ENCODE results near the gene ANKS1A. TPM values are rescaled to one million over a fixed set of nuclear protein-coding genes. Genes with fewer than 3 reads are reported as not detected.

ANKS1A gene
- total and polyA plus RNA-seq, 2 experiments from 2014 or later: 12.1 to 31.9 TPM

DNA sequence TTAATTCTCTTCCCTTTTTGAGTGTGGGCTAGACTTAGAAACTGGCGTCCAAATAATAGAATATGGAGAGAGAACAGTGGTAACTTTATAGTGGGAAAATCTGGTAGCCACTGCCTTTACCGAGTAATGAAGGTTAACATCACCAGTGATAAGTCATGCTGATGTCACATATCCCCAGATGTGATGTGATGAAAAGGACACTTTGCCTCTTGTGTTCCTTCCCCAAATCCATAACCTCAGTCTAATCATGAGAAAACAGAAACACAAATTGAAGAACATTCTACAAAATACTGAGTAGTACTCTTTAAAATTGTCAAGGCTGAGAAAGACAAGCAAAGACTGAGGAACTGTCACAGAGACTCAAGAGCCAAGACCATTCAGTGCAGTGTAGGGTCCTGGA lies 17.8 kb downstream of the ANKS1A start:
- Mint-ChIP-seq H3K4me3 (no peak overlapping the region), H3K4me1 (peaks cover 13% of the 10 kb centered on the region), H3K27me3 (ENCODE audit: insufficient read depth, low read depth, poor library complexity) (no peaks in the 10 kb centered on the region), H3K27ac (no peak overlapping the region), H3K9me3 (no peaks in the 10 kb centered on the region; the same call in 2 of the 3 replicates), H3K36me3 (ENCODE audit: low read depth) (no peaks in the 10 kb centered on the region; the same call in 2 of the 3 replicates)
- Histone ChIP-seq H3K4me3 (no peak overlapping the region), H3K27me3 (ENCODE audit: insufficient read depth) (no peaks in the 10 kb centered on the region), H2AFZ (no peak overlapping the region), H3K4me1 (ENCODE audit: insufficient read depth) (no peaks in the 10 kb centered on the region), H3K79me2 (replicated peaks; ENCODE audit: insufficient read depth) (peaks cover 90% of the 10 kb centered on the region), H4K20me1 (replicated peaks; ENCODE audit: insufficient read depth) (peaks cover 34% of the 10 kb centered on the region), H3K4me2 (no peak overlapping the region), H3K27ac (ENCODE audit: low read depth) (no peak overlapping the region), H3K36me3 (ENCODE audit: insufficient read depth) (no peaks in the 10 kb centered on the region), H3K9me2 (ENCODE audit: insufficient read depth) (no peaks in the 10 kb centered on the region), H3F3A (replicated peaks; ENCODE audit: low read depth) (no peaks in the 10 kb centered on the region)
- TF ChIP-seq, protein P1, sequence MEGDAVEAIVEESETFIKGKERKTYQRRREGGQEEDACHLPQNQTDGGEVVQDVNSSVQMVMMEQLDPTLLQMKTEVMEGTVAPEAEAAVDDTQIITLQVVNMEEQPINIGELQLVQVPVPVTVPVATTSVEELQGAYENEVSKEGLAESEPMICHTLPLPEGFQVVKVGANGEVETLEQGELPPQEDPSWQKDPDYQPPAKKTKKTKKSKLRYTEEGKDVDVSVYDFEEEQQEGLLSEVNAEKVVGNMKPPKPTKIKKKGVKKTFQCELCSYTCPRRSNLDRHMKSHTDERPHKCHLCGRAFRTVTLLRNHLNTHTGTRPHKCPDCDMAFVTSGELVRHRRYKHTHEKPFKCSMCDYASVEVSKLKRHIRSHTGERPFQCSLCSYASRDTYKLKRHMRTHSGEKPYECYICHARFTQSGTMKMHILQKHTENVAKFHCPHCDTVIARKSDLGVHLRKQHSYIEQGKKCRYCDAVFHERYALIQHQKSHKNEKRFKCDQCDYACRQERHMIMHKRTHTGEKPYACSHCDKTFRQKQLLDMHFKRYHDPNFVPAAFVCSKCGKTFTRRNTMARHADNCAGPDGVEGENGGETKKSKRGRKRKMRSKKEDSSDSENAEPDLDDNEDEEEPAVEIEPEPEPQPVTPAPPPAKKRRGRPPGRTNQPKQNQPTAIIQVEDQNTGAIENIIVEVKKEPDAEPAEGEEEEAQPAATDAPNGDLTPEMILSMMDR (conservative IDR thresholded peaks at IDR 0.05; ENCODE audit: low read depth in 2 of 2): no peak
- TF ChIP-seq ZNF331 (CRISPR knock-in tag; IDR thresholded peaks at IDR 0.05; ENCODE audit: low read depth): no peak
- TF ChIP-seq, protein P2, sequence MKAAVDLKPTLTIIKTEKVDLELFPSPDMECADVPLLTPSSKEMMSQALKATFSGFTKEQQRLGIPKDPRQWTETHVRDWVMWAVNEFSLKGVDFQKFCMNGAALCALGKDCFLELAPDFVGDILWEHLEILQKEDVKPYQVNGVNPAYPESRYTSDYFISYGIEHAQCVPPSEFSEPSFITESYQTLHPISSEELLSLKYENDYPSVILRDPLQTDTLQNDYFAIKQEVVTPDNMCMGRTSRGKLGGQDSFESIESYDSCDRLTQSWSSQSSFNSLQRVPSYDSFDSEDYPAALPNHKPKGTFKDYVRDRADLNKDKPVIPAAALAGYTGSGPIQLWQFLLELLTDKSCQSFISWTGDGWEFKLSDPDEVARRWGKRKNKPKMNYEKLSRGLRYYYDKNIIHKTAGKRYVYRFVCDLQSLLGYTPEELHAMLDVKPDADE (IDR thresholded peaks at IDR 0.05): no peak
- TF ChIP-seq STAT1 (IDR thresholded peaks at IDR 0.05; ENCODE audit: unreplicated experiment): no peak
- no peak for TF ChIP-seq ZNF114 (CRISPR knock-in tag; IDR thresholded peaks at IDR 0.05)
- TF ChIP-seq EZH2phosphoT487 (IDR thresholded peaks at IDR 0.05; ENCODE audit: unreplicated experiment): no peak
- DNase-seq (ENCODE audit: low spot score) (no peak), ATAC-seq (no peak)

DNA sequence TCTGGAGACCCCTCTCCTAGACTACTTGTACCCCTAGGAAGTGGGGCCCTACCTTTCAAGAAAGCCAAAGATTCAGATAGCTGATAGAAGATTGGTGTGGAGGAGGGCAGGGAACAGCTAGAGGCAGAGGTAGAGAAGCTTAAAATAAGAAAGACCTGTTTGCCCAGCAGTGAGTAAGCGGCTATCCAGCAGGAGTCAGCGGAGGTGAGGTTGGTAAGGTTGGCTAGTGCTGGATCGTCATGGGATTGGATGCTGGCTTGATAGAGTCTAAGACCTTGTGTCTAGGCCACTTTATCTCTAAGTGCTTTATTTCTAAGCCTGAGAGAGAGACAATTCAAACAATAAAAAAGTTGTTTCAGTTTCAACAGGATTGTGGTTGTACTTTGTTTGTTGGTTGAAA lies 19.1 kb downstream of the ANKS1A start:
- Histone ChIP-seq H3F3A (replicated peaks; ENCODE audit: low read depth) (no peaks in the 10 kb centered on the region), H4K20me1 (replicated peaks; ENCODE audit: insufficient read depth) (peaks cover 34% of the 10 kb centered on the region), H3K9me2 (ENCODE audit: insufficient read depth) (no peaks in the 10 kb centered on the region), H3K27me3 (ENCODE audit: insufficient read depth) (no peaks in the 10 kb centered on the region), H2AFZ (no peak overlapping the region), H3K4me2 (no peak overlapping the region), H3K4me3 (no peak overlapping the region), H3K27ac (ENCODE audit: low read depth) (no peak overlapping the region), H3K36me3 (ENCODE audit: insufficient read depth) (no peaks in the 10 kb centered on the region), H3K4me1 (ENCODE audit: insufficient read depth) (no peaks in the 10 kb centered on the region), H3K79me2 (replicated peaks; ENCODE audit: insufficient read depth) (peaks cover 90% of the 10 kb centered on the region)
- TF ChIP-seq, protein P1 (conservative IDR thresholded peaks at IDR 0.05; ENCODE audit: low read depth in 2 of 2): peak; percentile 15 to 48; a peak in 2 of 4 replicates
- TF ChIP-seq, protein P3, sequence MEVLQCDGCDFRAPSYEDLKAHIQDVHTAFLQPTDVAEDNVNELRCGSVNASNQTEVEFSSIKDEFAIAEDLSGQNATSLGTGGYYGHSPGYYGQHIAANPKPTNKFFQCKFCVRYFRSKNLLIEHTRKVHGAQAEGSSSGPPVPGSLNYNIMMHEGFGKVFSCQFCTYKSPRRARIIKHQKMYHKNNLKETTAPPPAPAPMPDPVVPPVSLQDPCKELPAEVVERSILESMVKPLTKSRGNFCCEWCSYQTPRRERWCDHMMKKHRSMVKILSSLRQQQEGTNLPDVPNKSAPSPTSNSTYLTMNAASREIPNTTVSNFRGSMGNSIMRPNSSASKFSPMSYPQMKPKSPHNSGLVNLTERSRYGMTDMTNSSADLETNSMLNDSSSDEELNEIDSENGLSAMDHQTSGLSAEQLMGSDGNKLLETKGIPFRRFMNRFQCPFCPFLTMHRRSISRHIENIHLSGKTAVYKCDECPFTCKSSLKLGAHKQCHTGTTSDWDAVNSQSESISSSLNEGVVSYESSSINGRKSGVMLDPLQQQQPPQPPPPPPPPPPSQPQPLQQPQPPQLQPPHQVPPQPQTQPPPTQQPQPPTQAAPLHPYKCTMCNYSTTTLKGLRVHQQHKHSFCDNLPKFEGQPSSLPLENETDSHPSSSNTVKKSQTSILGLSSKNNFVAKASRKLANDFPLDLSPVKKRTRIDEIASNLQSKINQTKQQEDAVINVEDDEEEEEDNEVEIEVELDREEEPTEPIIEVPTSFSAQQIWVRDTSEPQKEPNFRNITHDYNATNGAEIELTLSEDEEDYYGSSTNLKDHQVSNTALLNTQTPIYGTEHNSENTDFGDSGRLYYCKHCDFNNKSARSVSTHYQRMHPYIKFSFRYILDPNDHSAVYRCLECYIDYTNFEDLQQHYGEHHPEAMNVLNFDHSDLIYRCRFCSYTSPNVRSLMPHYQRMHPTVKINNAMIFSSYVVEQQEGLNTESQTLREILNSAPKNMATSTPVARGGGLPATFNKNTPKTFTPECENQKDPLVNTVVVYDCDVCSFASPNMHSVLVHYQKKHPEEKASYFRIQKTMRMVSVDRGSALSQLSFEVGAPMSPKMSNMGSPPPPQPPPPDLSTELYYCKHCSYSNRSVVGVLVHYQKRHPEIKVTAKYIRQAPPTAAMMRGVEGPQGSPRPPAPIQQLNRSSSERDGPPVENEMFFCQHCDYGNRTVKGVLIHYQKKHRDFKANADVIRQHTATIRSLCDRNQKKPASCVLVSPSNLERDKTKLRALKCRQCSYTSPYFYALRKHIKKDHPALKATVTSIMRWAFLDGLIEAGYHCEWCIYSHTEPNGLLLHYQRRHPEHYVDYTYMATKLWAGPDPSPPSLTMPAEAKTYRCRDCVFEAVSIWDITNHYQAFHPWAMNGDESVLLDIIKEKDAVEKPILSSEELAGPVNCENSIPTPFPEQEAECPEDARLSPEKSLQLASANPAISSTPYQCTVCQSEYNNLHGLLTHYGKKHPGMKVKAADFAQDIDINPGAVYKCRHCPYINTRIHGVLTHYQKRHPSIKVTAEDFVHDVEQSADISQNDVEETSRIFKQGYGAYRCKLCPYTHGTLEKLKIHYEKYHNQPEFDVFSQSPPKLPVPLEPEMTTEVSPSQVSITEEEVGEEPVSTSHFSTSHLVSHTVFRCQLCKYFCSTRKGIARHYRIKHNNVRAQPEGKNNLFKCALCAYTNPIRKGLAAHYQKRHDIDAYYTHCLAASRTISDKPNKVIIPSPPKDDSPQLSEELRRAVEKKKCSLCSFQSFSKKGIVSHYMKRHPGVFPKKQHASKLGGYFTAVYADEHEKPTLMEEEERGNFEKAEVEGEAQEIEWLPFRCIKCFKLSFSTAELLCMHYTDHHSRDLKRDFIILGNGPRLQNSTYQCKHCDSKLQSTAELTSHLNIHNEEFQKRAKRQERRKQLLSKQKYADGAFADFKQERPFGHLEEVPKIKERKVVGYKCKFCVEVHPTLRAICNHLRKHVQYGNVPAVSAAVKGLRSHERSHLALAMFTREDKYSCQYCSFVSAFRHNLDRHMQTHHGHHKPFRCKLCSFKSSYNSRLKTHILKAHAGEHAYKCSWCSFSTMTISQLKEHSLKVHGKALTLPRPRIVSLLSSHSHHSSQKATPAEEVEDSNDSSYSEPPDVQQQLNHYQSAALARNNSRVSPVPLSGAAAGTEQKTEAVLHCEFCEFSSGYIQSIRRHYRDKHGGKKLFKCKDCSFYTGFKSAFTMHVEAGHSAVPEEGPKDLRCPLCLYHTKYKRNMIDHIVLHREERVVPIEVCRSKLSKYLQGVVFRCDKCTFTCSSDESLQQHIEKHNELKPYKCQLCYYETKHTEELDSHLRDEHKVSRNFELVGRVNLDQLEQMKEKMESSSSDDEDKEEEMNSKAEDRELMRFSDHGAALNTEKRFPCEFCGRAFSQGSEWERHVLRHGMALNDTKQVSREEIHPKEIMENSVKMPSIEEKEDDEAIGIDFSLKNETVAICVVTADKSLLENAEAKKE (CRISPR knock-in tag; IDR thresholded peaks at IDR 0.05): no peak
- TF ChIP-seq JUNB (IDR thresholded peaks at IDR 0.05; ENCODE audit: unreplicated experiment): no peak
- H3K27me3 Mint-ChIP-seq (ENCODE audit: insufficient read depth, low read depth, poor library complexity): no peaks in the 10 kb centered on the region
- H3K4me3 Mint-ChIP-seq: no peak overlapping the region
- peaks cover 13% of the 10 kb centered on the region for H3K4me1 Mint-ChIP-seq
- ATAC-seq (peak; percentile 72), DNase-seq (ENCODE audit: low spot score) (peak; percentile 27)
- no peaks in the 10 kb centered on the region; the same call in 2 of the 3 replicates for H3K36me3 Mint-ChIP-seq (ENCODE audit: low read depth)
- no peak overlapping the region for H3K27ac Mint-ChIP-seq
- no peaks in the 10 kb centered on the region; the same call in 2 of the 3 replicates for H3K9me3 Mint-ChIP-seq

Measured in GM23338 (cell line).